Endothelial cell of umbilical vein (primary cell): ENCODE results near the gene ARMH3. TPM values are rescaled to one million over a fixed set of nuclear protein-coding genes. Genes with fewer than 3 reads are reported as not detected.

ENCODE experiments used
- BruUV-seq: library from RNA; stranded (reverse); fragments of 400-500 nt; replicated peaks from 2 replicates; lab custom pipeline; 2021; lab: Mats Ljungman, UMichigan
- CTCF ChIA-PET: fragments of 300-600, 350-600 bp; sonication (Branson Sonifier 250); formaldehyde crosslinking; loops from one replicate; lab custom pipeline; 2021; ENCODE audit warnings: antibody characterized with exemption, inconsistent platforms; lab: Charles Lee
- POLR2A ChIA-PET: fragments of 300-600, 350-600 bp; sonication (Branson Sonifier 250); formaldehyde crosslinking; loops from one replicate; lab custom pipeline; 2021; ENCODE audit warnings: antibody characterized with exemption, inconsistent platforms; lab: Charles Lee
- DNase-seq: peaks from one replicate; pipeline ENCODE4 v3.0.0-alpha.2; 2011; ENCODE audit warnings: low read depth, low spot score
- FAIRE-seq: peaks from 2 replicates; lab custom pipeline; 2011; peaks lifted over from hg19 to GRCh38; lab: Jason Lieb, UNC
- H2AFZ ChIP-seq: 2 replicates; pipeline ENCODE4 v1.6.0; 2012; ENCODE audit warnings: low read depth, low read length, control low read depth, inconsistent platforms
- H3K27ac ChIP-seq: 2 replicates; pipeline ENCODE4 v1.5.1; 2011; ENCODE audit warnings: low read depth, mild to moderate bottlenecking, control low read depth, low read length, moderate library complexity; ENCODE audit not compliant: insufficient read depth
- H3K27me3 ChIP-seq, 2 experiments: 2 replicates each; pipeline versions ENCODE4 v1.6.0 to v1.6.1; 2011; ENCODE audit warnings: low read length in 2 of 2, mixed read lengths in 1 of 2; ENCODE audit not compliant: control insufficient read depth in 2 of 2, insufficient read depth in 2 of 2
- H3K36me3 ChIP-seq, 2 experiments: 2 replicates in 1 of 2; 3 replicates in 1 of 2; pipeline ENCODE4 v1.5.1; 2011; ENCODE audit warnings: low read length in 2 of 2, mild to moderate bottlenecking in 1 of 2, moderate library complexity in 1 of 2; ENCODE audit not compliant: control insufficient read depth in 2 of 2, insufficient read depth in 2 of 2; ENCODE audit errors: extremely low read depth in 1 of 2
- H3K4me1 ChIP-seq: 3 replicates; pipeline ENCODE4 v1.5.1; 2011; ENCODE audit warnings: mild to moderate bottlenecking, low read length; ENCODE audit not compliant: control insufficient read depth, insufficient read depth; ENCODE audit errors: extremely low read depth
- H3K4me2 ChIP-seq: 2 replicates; pipeline ENCODE4 v1.6.1; 2011; ENCODE audit warnings: low read length, control low read depth, mixed read lengths; ENCODE audit not compliant: insufficient read depth
- H3K4me3 ChIP-seq, 3 experiments: fragments of 200-600 bp in 1 of 3; sonication (generic), shearing (Covaris generic) in 1 of 3; replicated peaks in 1 of 3; 2 replicates each; pipeline ENCODE4 v1.5.1; 2011 to 2016; ENCODE audit warnings: control low read depth in 3 of 3, low read length in 3 of 3, mild to moderate bottlenecking in 2 of 3, inconsistent platforms in 1 of 3, low read depth in 1 of 3, moderate library complexity in 1 of 3; ENCODE audit not compliant: insufficient read depth in 1 of 3
- H3K79me2 ChIP-seq: 2 replicates; pipeline ENCODE4 v1.6.0; 2012; ENCODE audit warnings: low read length, inconsistent platforms; ENCODE audit not compliant: control insufficient read depth, insufficient read depth
- H3K9ac ChIP-seq: replicated peaks from 2 replicates; pipeline ENCODE3; 2011; ENCODE audit warnings: low read length, control low read depth; ENCODE audit not compliant: insufficient read depth; ENCODE audit errors: extremely low read depth
- H3K9me1 ChIP-seq: replicated peaks from 3 replicates; pipeline ENCODE4 v1.6.0; 2011; ENCODE audit warnings: mild to moderate bottlenecking, low read length; ENCODE audit not compliant: control insufficient read depth, insufficient read depth; ENCODE audit errors: extremely low read depth
- H3K9me3 ChIP-seq: replicated peaks from 2 replicates; pipeline ENCODE4 v1.5.1; 2012; ENCODE audit warnings: low read length, inconsistent platforms; ENCODE audit not compliant: control insufficient read depth, insufficient read depth
- H4K20me1 ChIP-seq: replicated peaks from 2 replicates; pipeline ENCODE3; 2011; ENCODE audit warnings: mild to moderate bottlenecking, low read length; ENCODE audit not compliant: control insufficient read depth, insufficient read depth; ENCODE audit errors: extremely low read depth
- EZH2 ChIP-seq: IDR thresholded peaks from 2 replicates; pipeline ENCODE4 v1.6.1; 2012; ENCODE audit warnings: borderline replicate concordance, low read depth, mild to moderate bottlenecking, moderate library complexity, low read length, inconsistent platforms; ENCODE audit not compliant: severe bottlenecking
- FOS ChIP-seq: IDR thresholded peaks from 2 replicates; pipeline ENCODE4 v1.6.1; 2011; ENCODE audit warnings: mild to moderate bottlenecking, low read length, moderate library complexity, borderline replicate concordance; ENCODE audit not compliant: insufficient read depth
- GATA2 ChIP-seq: IDR thresholded peaks from 2 replicates; pipeline ENCODE4 v1.7.0; 2011; ENCODE audit warnings: low read depth, mild to moderate bottlenecking, moderate library complexity, mixed read lengths, low read length; ENCODE audit not compliant: insufficient read length, insufficient read depth
- JUN ChIP-seq: IDR thresholded peaks from 2 replicates; pipeline ENCODE4 v1.6.1; 2011; ENCODE audit warnings: borderline replicate concordance, low read depth; ENCODE audit not compliant: insufficient read length, insufficient read depth
- MYC ChIP-seq: IDR thresholded peaks from one replicate; pipeline ENCODE4 v1.6.1; 2011; ENCODE audit warnings: mild to moderate bottlenecking, low read depth, low read length
- POLR2A ChIP-seq: IDR thresholded peaks from 2 replicates; pipeline ENCODE4 v1.6.1; 2012; ENCODE audit warnings: low read depth, mild to moderate bottlenecking, control low read depth, low read length
- POLR2AphosphoS5 ChIP-seq: IDR thresholded peaks from 2 replicates; pipeline ENCODE4 v1.6.1; 2012; ENCODE audit warnings: low read depth, mild to moderate bottlenecking, control low read depth, low read length, moderate library complexity; ENCODE audit not compliant: insufficient read depth
- dilution Hi-C: fragments of 300-500 bp; cut with MboI; formaldehyde crosslinking; loops from one replicate; pipeline ENCODE4 v1.15.0; 2019; ENCODE audit warnings: low sequenced_read_pairs; ENCODE audit not compliant: extremely low pct_ligation_motif_present
- intact Hi-C: fragments of 100-400 bp; cut with micrococcal nuclease; formaldehyde crosslinking; loops from one replicate; pipeline ENCODE4 v1.10.0; 2022
- polyA plus RNA-seq, 4 experiments: library from polyadenylated mRNA; depleted of rRNA in 3 of 4; stranded (reverse) in 3 of 4; unstranded in 1 of 4; fragments of >200 nt; gene quantifications; 2 replicates each; pipeline versions ENCODE4 v1.2.1 to v1.2.3, GENCODE V29; 2011 to 2012; ENCODE audit warnings: missing spikeins in 1 of 4
- total RNA-seq: library from RNA; stranded (reverse); gene quantifications from 2 replicates; pipeline ENCODE4 v1.2.3, GENCODE V29; 2021
- TF ChIP-seq, protein P1 (sequence below), 2 donors: IDR thresholded peaks; 1 replicate in 1 of 2; 2 replicates in 1 of 2; pipeline ENCODE4 v1.5.1; 2011; ENCODE audit warnings: low read length in 2 of 2, mild to moderate bottlenecking in 2 of 2, moderate library complexity in 2 of 2, control low read depth in 1 of 2, inconsistent platforms in 1 of 2, low read depth in 1 of 2; ENCODE audit not compliant: insufficient read depth in 1 of 2; ENCODE audit errors: extremely low read depth in 1 of 2
- TF ChIP-seq, protein P2 (sequence below): IDR thresholded peaks from 2 replicates; pipeline ENCODE4 v1.6.1; 2011; ENCODE audit not compliant: insufficient read depth, insufficient read length

The ARMH3 gene
- total and polyA plus RNA-seq, 2 donors (not counting 3 experiments of a cell fraction or from before 2014, with no cell fraction given): 13.1 to 17.6 TPM

DNA sequence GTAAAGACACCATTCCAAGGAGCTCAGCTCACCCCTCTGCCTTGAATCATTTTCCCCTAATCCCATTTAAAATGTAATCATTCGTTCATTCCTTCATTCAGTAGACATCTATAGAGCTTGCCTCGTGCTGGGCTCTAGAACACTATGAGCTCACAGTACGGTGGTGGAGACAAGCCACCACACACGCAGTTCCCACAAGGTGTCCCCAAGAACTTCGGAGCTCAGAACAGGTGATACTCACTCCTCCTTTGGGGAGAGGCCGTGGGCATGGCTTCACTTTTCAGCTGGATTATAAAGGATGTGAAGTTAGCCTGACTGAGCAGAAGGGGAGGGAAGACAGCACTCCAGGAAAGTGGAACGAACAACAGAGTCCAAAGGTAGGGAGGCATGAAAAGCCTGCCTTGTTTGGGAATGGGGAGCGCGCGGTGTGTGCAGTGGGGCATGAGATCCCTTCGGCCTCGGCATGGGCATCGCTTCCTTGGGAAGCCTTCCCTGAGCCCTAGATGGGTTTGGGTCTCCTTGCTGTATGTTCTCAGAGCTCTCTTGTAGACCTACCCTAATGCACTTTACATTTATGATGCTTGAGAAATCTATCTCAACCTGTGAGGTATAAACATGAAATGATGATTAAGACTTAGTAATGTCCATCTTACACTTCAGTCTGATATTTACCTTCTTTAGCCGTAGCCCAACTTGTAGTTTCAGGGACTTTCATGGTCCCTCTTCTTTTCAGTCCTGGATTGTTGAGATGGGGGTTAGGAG, 236.9 kb downstream of the ARMH3 start:
- dilution Hi-C loops: no loop called here
- no peak for DNase-seq
- no peaks in the 10 kb centered on the region for H3K9me1 ChIP-seq
- no peaks in the 10 kb centered on the region for H3K27me3 ChIP-seq
- H3K9ac ChIP-seq: peak overlapping the region; percentile 64
- H3K9me3 ChIP-seq: no peaks in the 10 kb centered on the region
- peaks cover 17% of the 10 kb centered on the region for H4K20me1 ChIP-seq
- intact Hi-C loops: loop anchor here (1.0 to 5.0 kb wide), 4 partner anchors 11 to 314 kb away; partner anchors contain the start of genes ARMH3, NPM3 and PPRC1
- H3K27ac ChIP-seq: peak overlapping the region; percentile 51
- peak overlapping the region; percentile 92 for H3K4me2 ChIP-seq
- peaks cover 19% of the 10 kb centered on the region for H3K4me1 ChIP-seq
- peak overlapping the region; percentile 93 for H2AFZ ChIP-seq
- POLR2A ChIA-PET: interaction anchor here (0.7 to 1.4 kb wide), 5 partner anchors 11 to 35 kb away, joined by 3 to 6 read pairs (median 5); no protein-coding TSS in a partner anchor
- BruUV-seq: TSS peak; percentile 47
- H3K79me2 ChIP-seq: peaks cover 42% of the 10 kb centered on the region
- TF ChIP-seq FOS: no peak
- peak; percentile 31 for FAIRE-seq
- peak overlapping the region; percentile 27 to 64 (median 31) for H3K4me3 ChIP-seq
- no peaks in the 10 kb centered on the region for H3K36me3 ChIP-seq
- CTCF ChIA-PET: interaction anchor here (1.0 to 5.4 kb wide), 9 partner anchors 16 to 254 kb away, joined by 3 to 39 read pairs (median 8); partner anchors contain the start of gene ARMH3

DNA sequence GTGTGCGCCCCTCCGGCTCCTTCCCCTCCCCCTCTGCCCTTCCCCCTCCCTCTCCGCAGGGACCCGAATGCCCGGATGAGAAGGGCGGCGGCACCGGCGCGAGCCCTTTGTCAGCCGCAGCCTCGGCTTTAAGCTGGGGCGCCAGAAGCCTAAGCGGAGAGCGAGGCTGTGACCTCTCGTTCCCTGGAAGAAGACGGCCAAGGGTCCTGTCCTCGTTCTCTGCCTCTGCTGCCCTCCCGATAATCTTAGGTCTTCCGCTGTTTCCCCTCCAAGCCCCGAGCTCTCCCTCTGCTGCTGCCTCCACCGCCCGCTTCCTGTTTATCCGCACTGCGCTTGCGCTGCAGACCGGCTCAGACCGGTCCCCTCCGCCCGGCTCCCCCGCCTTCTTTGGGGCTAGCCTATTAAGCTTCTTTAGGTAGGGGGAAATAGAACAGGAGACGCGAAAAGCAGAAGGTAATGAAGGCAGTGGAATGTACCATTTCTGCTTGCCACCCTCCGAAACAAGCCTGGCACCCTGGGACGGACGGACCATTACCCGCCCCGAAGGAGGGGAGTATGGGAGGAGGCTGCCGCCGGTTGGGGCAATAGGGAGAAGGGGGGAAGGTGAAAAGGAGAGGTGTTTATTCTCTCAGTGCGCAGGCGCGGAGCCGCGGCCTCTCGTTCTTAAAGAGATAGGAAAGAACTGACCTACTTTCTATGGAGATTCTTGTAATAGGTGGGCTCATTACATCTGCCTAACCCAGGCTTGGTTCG, 237.7 kb downstream of the ARMH3 start, which contains the start of gene OGA:
Gene OGA, minus strand, starts transcription at position 326 of the 753 bp plus-strand sequence. CDS start 422 bp downstream, outside the sequence.
- FAIRE-seq: peak; percentile 98
- H3K79me2 ChIP-seq: peaks cover 49% of the 10 kb centered on the region
- peak; percentile 100 for DNase-seq
- peak within 1 kb of the TSS; percentile 93 for H2AFZ ChIP-seq
- H3K4me1 ChIP-seq: peaks cover 19% of the 10 kb centered on the region
- no peaks in the 10 kb centered on the region for H3K27me3 ChIP-seq
- peak within 1 kb of the TSS; percentile 91 for H3K9ac ChIP-seq
- no TSS peak for BruUV-seq
- peak within 1 kb of the TSS; percentile 82 to 99 (median 90) for H3K4me3 ChIP-seq
- dilution Hi-C loops: no loop called here
- ChIA-PET POLR2A (interaction anchor here (0.7 to 1.4 kb wide), 6 partner anchors 11 to 190 kb away, joined by 3 to 6 read pairs (median 4); no protein-coding TSS in a partner anchor), CTCF (interaction anchor here (1.0 to 5.4 kb wide), 11 partner anchors 11 to 255 kb away, joined by 3 to 39 read pairs (median 4); partner anchors contain the start of gene ARMH3)
- no peaks in the 10 kb centered on the region for H3K9me3 ChIP-seq
- no peaks in the 10 kb centered on the region for H3K36me3 ChIP-seq
- TF ChIP-seq FOS (no peak), POLR2AphosphoS5 (peak; percentile 91), JUN (no peak), MYC (no peak), EZH2 (no peak), POLR2A (peak; percentile 87), GATA2 (no peak)
- TF ChIP-seq, protein P1, sequence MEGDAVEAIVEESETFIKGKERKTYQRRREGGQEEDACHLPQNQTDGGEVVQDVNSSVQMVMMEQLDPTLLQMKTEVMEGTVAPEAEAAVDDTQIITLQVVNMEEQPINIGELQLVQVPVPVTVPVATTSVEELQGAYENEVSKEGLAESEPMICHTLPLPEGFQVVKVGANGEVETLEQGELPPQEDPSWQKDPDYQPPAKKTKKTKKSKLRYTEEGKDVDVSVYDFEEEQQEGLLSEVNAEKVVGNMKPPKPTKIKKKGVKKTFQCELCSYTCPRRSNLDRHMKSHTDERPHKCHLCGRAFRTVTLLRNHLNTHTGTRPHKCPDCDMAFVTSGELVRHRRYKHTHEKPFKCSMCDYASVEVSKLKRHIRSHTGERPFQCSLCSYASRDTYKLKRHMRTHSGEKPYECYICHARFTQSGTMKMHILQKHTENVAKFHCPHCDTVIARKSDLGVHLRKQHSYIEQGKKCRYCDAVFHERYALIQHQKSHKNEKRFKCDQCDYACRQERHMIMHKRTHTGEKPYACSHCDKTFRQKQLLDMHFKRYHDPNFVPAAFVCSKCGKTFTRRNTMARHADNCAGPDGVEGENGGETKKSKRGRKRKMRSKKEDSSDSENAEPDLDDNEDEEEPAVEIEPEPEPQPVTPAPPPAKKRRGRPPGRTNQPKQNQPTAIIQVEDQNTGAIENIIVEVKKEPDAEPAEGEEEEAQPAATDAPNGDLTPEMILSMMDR (IDR thresholded peaks at IDR 0.05; ENCODE audit: extremely low read depth in 1 of 2, insufficient read depth in 1 of 2, low read depth in 1 of 2, low read length in 2 of 2): no peak
- TF ChIP-seq, protein P2, sequence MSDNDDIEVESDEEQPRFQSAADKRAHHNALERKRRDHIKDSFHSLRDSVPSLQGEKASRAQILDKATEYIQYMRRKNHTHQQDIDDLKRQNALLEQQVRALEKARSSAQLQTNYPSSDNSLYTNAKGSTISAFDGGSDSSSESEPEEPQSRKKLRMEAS: no peak
- intact Hi-C loops: loop anchor here (1.0 to 5.0 kb wide), 4 partner anchors 12 to 315 kb away; partner anchors contain the start of genes ARMH3, NPM3 and PPRC1
- H3K4me2 ChIP-seq: peak within 1 kb of the TSS; percentile 92
- H4K20me1 ChIP-seq: peaks cover 19% of the 10 kb centered on the region
- H3K27ac ChIP-seq: peak within 1 kb of the TSS; percentile 83
- no peaks in the 10 kb centered on the region for H3K9me1 ChIP-seq
